ENCODE data around the gene ACVRL1. TPM values are rescaled to one million over a fixed set of nuclear protein-coding genes. Genes with fewer than 3 reads are reported as not detected.

Gene ACVRL1
- total RNA-seq, 4 donors from 2014 or later: 31.2 to 43.4 (median 39.0) TPM

- TF ChIP-seq, protein P1, sequence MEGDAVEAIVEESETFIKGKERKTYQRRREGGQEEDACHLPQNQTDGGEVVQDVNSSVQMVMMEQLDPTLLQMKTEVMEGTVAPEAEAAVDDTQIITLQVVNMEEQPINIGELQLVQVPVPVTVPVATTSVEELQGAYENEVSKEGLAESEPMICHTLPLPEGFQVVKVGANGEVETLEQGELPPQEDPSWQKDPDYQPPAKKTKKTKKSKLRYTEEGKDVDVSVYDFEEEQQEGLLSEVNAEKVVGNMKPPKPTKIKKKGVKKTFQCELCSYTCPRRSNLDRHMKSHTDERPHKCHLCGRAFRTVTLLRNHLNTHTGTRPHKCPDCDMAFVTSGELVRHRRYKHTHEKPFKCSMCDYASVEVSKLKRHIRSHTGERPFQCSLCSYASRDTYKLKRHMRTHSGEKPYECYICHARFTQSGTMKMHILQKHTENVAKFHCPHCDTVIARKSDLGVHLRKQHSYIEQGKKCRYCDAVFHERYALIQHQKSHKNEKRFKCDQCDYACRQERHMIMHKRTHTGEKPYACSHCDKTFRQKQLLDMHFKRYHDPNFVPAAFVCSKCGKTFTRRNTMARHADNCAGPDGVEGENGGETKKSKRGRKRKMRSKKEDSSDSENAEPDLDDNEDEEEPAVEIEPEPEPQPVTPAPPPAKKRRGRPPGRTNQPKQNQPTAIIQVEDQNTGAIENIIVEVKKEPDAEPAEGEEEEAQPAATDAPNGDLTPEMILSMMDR (IDR thresholded peaks at IDR 0.05): no peak
- TF ChIP-seq POLR2A (IDR thresholded peaks at IDR 0.05): no peak
- TF ChIP-seq EP300 (IDR thresholded peaks at IDR 0.05): no peak
- no peak for TF ChIP-seq POLR2AphosphoS5 (IDR thresholded peaks at IDR 0.05)
- no peak for DNase-seq (ENCODE audit: low spot score in 2 of 2)
- H3K9me3 ChIP-seq: no peaks in the 10 kb centered on the region
- H3K4me1 ChIP-seq: peaks cover 14% of the 10 kb centered on the region
- H3K36me3 ChIP-seq: no peaks in the 10 kb centered on the region
- no peak overlapping the region for H3K27ac ChIP-seq
- H3K27me3 ChIP-seq: peaks cover 17% of the 10 kb centered on the region
- H3K4me3 ChIP-seq: no peak overlapping the region
- 92% methylated on average over 3 of the region's 3 CpGs for WGBS
Measured at GRCh38 chr12:51872689-51872981, 34.7 kb upstream of the ACVRL1 start.

DNA sequence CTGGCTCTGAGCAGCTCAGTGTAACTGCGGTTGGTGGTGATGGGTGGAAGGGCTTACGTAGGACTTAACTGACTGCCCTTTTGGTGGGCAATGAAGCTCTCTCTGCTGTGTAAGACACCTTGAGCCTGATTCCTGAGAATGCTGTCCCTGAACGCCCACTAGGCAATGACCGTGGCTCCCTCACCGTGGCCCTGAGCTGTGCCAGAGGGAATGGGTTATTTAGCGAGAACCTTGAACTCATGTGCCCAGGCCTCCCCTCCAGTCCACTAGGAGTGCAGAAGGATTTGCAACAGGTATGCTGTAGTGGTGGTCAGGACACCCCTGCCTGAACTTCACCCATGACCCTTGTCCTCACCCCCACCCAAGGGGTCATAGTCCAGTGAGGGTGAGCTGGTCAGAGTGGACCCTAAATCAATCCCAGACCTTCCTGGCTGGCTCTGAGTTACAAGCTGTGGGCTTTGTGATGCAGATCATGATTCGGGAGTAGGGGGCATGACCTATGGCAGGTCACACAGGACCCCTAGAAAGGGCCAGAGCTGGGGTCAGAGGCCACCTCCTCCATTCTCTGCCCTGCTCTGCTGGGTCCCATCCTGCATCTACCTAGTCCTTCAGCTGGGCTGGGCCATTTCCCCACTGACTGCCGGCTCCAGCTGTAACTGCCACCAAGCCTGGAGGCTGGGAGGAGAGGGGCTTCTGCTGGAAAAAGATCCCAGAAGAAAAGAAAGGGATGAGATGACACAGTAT lies 33.9 kb upstream of the ACVRL1 start:
- DNase-seq (ENCODE audit: low spot score in 2 of 2): peak in 1 of 2 donors; percentile 42
- Histone ChIP-seq H3K4me1 (peaks cover 14% of the 10 kb centered on the region), H3K4me3 (no peak overlapping the region), H3K9me3 (no peaks in the 10 kb centered on the region), H3K27me3 (peaks cover 17% of the 10 kb centered on the region), H3K36me3 (no peaks in the 10 kb centered on the region), H3K27ac (no peak overlapping the region)
- WGBS: 83% methylated on average over 7 of the region's 8 CpGs
- TF ChIP-seq POLR2AphosphoS5 (IDR thresholded peaks at IDR 0.05) (no peak), EP300 (IDR thresholded peaks at IDR 0.05) (no peak), POLR2A (IDR thresholded peaks at IDR 0.05) (no peak)
- TF ChIP-seq, protein P1 (IDR thresholded peaks at IDR 0.05): no peak

- H3K36me3 ChIP-seq: no peaks in the 10 kb centered on the region
- peaks cover 11% of the 10 kb centered on the region for H3K27me3 ChIP-seq
Measured at GRCh38 chr12:51874000-51874399, 33.3 kb upstream of the ACVRL1 start.

GRCh38 chr12:51874486-51874885 lies 32.8 kb upstream of the ACVRL1 start:
- TF ChIP-seq POLR2AphosphoS5 (IDR thresholded peaks at IDR 0.05): no peak
- TF ChIP-seq POLR2A (IDR thresholded peaks at IDR 0.05): no peak
- 93% methylated on average over 4 of the region's 4 CpGs for WGBS

More at GRCh38 chr12:51874000-51874399, 33.3 kb upstream of the ACVRL1 start:
- DNase-seq (ENCODE audit: low spot score in 2 of 2): no peak
- 53% methylated on average over 8 of the region's 8 CpGs for WGBS
- TF ChIP-seq POLR2AphosphoS5 (IDR thresholded peaks at IDR 0.05) (no peak), POLR2A (IDR thresholded peaks at IDR 0.05) (no peak), EP300 (IDR thresholded peaks at IDR 0.05) (no peak)
- TF ChIP-seq, protein P1 (IDR thresholded peaks at IDR 0.05): no peak
- H3K9me3 ChIP-seq: no peaks in the 10 kb centered on the region
- H3K4me1 ChIP-seq: peaks cover 8% of the 10 kb centered on the region
- no peak overlapping the region for H3K27ac ChIP-seq
- no peak overlapping the region for H3K4me3 ChIP-seq

DNA sequence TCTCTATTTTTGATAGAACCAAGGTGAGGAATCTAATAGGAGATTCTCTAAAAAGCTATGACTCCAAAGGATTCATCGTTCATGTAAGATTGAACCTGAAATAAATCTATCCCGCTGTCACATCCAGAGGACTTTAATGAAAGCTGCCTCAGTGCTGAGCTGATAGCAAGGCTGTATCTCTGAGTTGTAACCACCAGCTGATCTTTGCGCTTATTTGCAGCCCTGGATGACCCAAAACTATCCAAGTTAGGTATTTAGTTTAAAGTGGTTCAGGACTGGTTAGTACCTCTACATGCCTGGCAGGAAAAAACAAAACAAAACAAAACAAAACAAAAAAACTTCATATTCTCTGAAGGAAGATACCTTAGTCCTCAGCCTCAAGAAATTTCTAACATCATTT lies 28.2 kb upstream of the ACVRL1 start:
- Histone ChIP-seq H3K36me3 (no peaks in the 10 kb centered on the region), H3K9me3 (no peaks in the 10 kb centered on the region), H3K27ac (no peak overlapping the region), H3K27me3 (no peaks in the 10 kb centered on the region), H3K4me1 (no peaks in the 10 kb centered on the region), H3K4me3 (no peak overlapping the region)
- TF ChIP-seq EP300 (IDR thresholded peaks at IDR 0.05) (no peak), POLR2AphosphoS5 (IDR thresholded peaks at IDR 0.05) (no peak), POLR2A (IDR thresholded peaks at IDR 0.05) (no peak)
- TF ChIP-seq, protein P1 (IDR thresholded peaks at IDR 0.05): no peak
- DNase-seq (ENCODE audit: low spot score in 2 of 2): no peak
- WGBS: 79% methylated on average over 3 of the region's 3 CpGs

More at GRCh38 chr12:51874486-51874885, 32.8 kb upstream of the ACVRL1 start:
- H3K9me3 ChIP-seq: no peaks in the 10 kb centered on the region
- no peaks in the 10 kb centered on the region for H3K36me3 ChIP-seq
- peak in 1 of 2 donors; percentile 55 for DNase-seq (ENCODE audit: low spot score in 2 of 2)
- peaks cover 6% of the 10 kb centered on the region for H3K27me3 ChIP-seq
- peaks cover 4% of the 10 kb centered on the region for H3K4me1 ChIP-seq
- H3K27ac ChIP-seq: no peak overlapping the region
- H3K4me3 ChIP-seq: no peak overlapping the region

Data from suprapubic skin (tissue), 4 donors.